DND-41 (cell line): ENCODE measurements around the gene THG1L.

Experiments used
- ATAC-seq: fragments of 200-7000 bp; cut with Tn5 transposase; 3 replicates; pipeline ENCODE4 v1.9.1; 2021; ENCODE audit warnings: low read depth; ENCODE audit not compliant: insufficient read depth
- DNase-seq: peaks from one replicate; pipeline ENCODE4 v3.0.0-alpha.2; 2020
- H2AFZ ChIP-seq: 2 replicates; pipeline ENCODE4 v1.6.0; 2012; ENCODE audit warnings: low read depth, low read length
- H3K27ac ChIP-seq: 2 replicates; pipeline ENCODE4 v1.5.1; 2012; ENCODE audit warnings: low read length, inconsistent platforms
- H3K27me3 ChIP-seq: fragments of 200-600 bp; sonication (generic); 2 replicates; pipeline ENCODE4 v1.6.0; 2012; ENCODE audit warnings: low read length, mild to moderate bottlenecking, inconsistent platforms; ENCODE audit not compliant: insufficient read depth, poor library complexity
- H3K36me3 ChIP-seq: 2 replicates; pipeline ENCODE4 v1.5.1; 2012; ENCODE audit warnings: low read length, inconsistent platforms; ENCODE audit not compliant: insufficient read depth
- H3K4me1 ChIP-seq: 2 replicates; pipeline ENCODE4 v1.5.1; 2012; ENCODE audit warnings: mild to moderate bottlenecking, low read length; ENCODE audit not compliant: insufficient read depth
- H3K4me2 ChIP-seq: 2 replicates; pipeline ENCODE4 v1.6.0; 2012; ENCODE audit warnings: mild to moderate bottlenecking, moderate library complexity, low read length, inconsistent platforms; ENCODE audit not compliant: insufficient read depth
- H3K4me3 ChIP-seq, 2 experiments: fragments of 200-600 bp in 1 of 2; shearing (Covaris generic) in 1 of 2; 2 replicates each; pipeline ENCODE4 v1.5.1; 2012 to 2016; ENCODE audit warnings: inconsistent platforms in 2 of 2, low read length in 2 of 2, mild to moderate bottlenecking in 2 of 2, low read depth in 1 of 2, moderate library complexity in 1 of 2
- H3K79me2 ChIP-seq: 2 replicates; pipeline ENCODE4 v1.6.0; 2012; ENCODE audit warnings: low read length, inconsistent platforms; ENCODE audit not compliant: insufficient read depth
- H3K9ac ChIP-seq: 2 replicates; pipeline ENCODE4 v1.6.0; 2012; ENCODE audit warnings: low read depth, mild to moderate bottlenecking, inconsistent platforms, low read length, moderate library complexity
- H3K9me3 ChIP-seq: 2 replicates; pipeline ENCODE4 v1.5.1; 2012; ENCODE audit warnings: low read length, moderate library complexity, mild to moderate bottlenecking, inconsistent platforms; ENCODE audit not compliant: insufficient read depth, severe bottlenecking
- H4K20me1 ChIP-seq: 2 replicates; pipeline ENCODE4 v1.6.0; 2012; ENCODE audit warnings: low read length; ENCODE audit not compliant: insufficient read depth
- EZH2 ChIP-seq: IDR thresholded peaks from 3 replicates; pipeline ENCODE4 v1.6.1; 2012; ENCODE audit warnings: borderline replicate concordance, low read depth, mild to moderate bottlenecking, moderate library complexity, low read length, inconsistent platforms; ENCODE audit not compliant: severe bottlenecking
- TF ChIP-seq, protein P1 (sequence below): IDR thresholded peaks from 2 replicates; pipeline ENCODE4 v1.5.1; 2012; ENCODE audit warnings: borderline replicate concordance, low read length, moderate library complexity, mild to moderate bottlenecking; ENCODE audit not compliant: poor library complexity, severe bottlenecking; ENCODE audit errors: extremely low read depth

THG1L gene

DNA sequence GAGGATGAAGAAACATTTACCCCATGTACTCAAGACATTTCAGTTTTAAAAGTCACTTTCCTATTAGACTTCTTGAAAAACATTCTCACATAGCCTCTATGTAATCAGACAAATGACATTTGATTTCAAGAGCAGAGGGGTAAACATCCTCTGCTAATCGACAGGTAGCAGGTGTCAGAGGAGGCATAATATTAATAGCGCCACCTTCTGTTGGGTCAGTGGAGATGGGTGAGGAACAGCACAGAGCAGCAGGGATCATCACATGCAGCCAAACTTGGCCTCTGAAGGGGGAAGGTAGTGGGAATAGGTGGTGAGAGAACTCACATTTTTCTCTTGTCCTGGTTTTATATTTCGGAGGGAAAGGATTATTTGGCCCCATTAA, 9.0 kb downstream of the THG1L start:
- DNase-seq (no peak), ATAC-seq (no peak)
- H3K27ac ChIP-seq = no peak overlapping the region
- H3K4me1 ChIP-seq = peaks cover 19% of the 10 kb centered on the region
- H2AFZ ChIP-seq = no peak overlapping the region
- H3K36me3 ChIP-seq = peaks cover 4% of the 10 kb centered on the region; the same call in 1 of the 2 replicates
- TF ChIP-seq EZH2 = no peak
- TF ChIP-seq, protein P1, sequence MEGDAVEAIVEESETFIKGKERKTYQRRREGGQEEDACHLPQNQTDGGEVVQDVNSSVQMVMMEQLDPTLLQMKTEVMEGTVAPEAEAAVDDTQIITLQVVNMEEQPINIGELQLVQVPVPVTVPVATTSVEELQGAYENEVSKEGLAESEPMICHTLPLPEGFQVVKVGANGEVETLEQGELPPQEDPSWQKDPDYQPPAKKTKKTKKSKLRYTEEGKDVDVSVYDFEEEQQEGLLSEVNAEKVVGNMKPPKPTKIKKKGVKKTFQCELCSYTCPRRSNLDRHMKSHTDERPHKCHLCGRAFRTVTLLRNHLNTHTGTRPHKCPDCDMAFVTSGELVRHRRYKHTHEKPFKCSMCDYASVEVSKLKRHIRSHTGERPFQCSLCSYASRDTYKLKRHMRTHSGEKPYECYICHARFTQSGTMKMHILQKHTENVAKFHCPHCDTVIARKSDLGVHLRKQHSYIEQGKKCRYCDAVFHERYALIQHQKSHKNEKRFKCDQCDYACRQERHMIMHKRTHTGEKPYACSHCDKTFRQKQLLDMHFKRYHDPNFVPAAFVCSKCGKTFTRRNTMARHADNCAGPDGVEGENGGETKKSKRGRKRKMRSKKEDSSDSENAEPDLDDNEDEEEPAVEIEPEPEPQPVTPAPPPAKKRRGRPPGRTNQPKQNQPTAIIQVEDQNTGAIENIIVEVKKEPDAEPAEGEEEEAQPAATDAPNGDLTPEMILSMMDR = peak; percentile 61
- no peak overlapping the region for H3K9ac ChIP-seq
- H3K79me2 ChIP-seq = peaks cover 10% of the 10 kb centered on the region
- no peaks in the 10 kb centered on the region for H3K27me3 ChIP-seq
- H3K4me2 ChIP-seq = no peak overlapping the region
- H3K4me3 ChIP-seq = no peak overlapping the region
- no peaks in the 10 kb centered on the region for H4K20me1 ChIP-seq
- peaks cover 9% of the 10 kb centered on the region for H3K9me3 ChIP-seq

DNA sequence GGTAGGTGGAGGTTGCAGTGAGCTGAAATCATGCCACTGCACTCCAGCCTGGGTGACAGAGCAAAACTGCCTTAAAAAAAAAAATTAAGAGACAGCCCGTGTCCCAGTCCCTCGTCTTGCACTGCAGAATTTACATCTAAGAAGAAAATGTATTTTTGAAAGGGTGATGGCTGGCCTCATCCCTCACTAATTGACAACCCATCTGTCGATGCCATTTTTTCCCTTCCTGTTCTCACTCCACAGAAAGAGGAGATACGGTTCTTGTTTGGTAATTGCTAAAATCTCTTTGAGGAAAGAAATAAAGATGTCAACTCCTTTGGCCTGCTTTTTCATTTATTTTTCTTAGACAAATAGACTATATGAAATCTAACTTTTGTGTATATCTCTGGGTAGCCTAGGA, 9.9 kb downstream of the THG1L start:
- no peak for DNase-seq
- no peak for TF ChIP-seq EZH2
- TF ChIP-seq, protein P1 = no peak
- H3K36me3 ChIP-seq = peaks cover 5% of the 10 kb centered on the region; the same call in 1 of the 2 replicates
- peaks cover 9% of the 10 kb centered on the region for H3K9me3 ChIP-seq
- no peak overlapping the region for H3K4me3 ChIP-seq
- no peaks in the 10 kb centered on the region for H4K20me1 ChIP-seq
- H3K4me2 ChIP-seq = no peak overlapping the region
- peaks cover 10% of the 10 kb centered on the region for H3K79me2 ChIP-seq
- no peaks in the 10 kb centered on the region for H3K27me3 ChIP-seq
- H3K27ac ChIP-seq = no peak overlapping the region
- no peak overlapping the region for H2AFZ ChIP-seq
- ATAC-seq = no peak
- H3K4me1 ChIP-seq = peaks cover 21% of the 10 kb centered on the region
- H3K9ac ChIP-seq = no peak overlapping the region

DNA sequence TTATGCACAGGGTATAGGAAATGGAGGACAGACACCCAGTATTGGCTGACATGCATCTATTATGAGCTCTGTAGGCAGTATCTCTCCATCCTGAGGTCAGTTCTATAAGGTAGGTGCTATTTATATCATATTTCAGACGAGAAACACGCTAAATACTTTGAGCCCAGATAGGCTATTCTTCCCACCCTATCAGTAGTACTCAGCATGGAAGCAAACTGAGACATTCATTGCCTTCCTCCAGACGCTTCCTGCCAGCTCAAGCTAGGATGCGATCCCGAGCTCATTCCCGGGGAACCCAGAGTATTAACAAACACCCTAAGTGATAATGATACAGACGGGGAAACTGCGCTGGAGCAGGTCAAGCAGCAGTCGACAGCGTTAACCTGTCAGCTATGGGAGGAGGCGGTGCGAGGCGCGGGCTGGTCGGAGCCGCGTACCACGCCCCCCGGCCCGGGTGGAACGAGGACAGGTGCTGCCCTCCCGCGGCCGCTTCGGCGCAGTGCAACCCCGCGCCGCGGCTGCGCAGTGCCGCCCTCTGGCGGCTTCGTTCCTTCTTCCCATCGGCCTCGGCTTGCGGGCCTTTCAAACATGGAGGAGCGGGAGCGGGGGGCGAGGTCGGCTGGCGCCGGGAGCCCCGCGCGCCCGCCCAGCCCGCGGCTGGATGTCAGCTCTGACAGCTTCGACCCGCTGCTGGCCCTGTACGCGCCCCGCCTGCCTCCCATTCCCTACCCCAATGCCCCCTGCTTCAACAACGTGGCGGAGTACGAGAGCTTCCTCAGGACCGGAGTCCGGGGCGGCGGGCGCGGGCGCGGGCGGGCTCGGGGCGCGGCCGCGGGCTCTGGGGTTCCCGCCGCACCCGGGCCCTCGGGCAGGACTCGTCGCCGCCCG, 12.2 kb downstream of the THG1L start, which contains the start of gene LSM11:
LSM11 (plus strand) TSS at position 550 of the 888 bp plus-strand sequence; CDS start at position 589, 39 bp downstream.
- DNase-seq (peak; percentile 90), ATAC-seq (peak; percentile 92)
- TF ChIP-seq, protein P1 = peak; percentile 100
- no peak for TF ChIP-seq EZH2
- Histone ChIP-seq H3K9ac (peak within 1 kb of the TSS; percentile 73), H4K20me1 (no peaks in the 10 kb centered on the region), H3K9me3 (peaks cover 4% of the 10 kb centered on the region), H2AFZ (peak within 1 kb of the TSS; percentile 100), H3K4me1 (peaks cover 21% of the 10 kb centered on the region), H3K27me3 (no peaks in the 10 kb centered on the region), H3K27ac (peak within 1 kb of the TSS; percentile 74), H3K4me3 (peak within 1 kb of the TSS; percentile 44 to 69; a peak in 3 of 4 replicates), H3K4me2 (peak within 1 kb of the TSS; percentile 100), H3K36me3 (peaks cover 6% of the 10 kb centered on the region; the same call in 1 of the 2 replicates), H3K79me2 (peaks cover 17% of the 10 kb centered on the region)
